ENCODE results near the gene FSCN2. TPM values are rescaled to one million over a fixed set of nuclear protein-coding genes. Genes with fewer than 3 reads are reported as not detected.

FSCN2 gene
- polyA plus RNA-seq, 1 of the 3 experiments (the other 2 are of a cell fraction) = 2.1 TPM

DNA sequence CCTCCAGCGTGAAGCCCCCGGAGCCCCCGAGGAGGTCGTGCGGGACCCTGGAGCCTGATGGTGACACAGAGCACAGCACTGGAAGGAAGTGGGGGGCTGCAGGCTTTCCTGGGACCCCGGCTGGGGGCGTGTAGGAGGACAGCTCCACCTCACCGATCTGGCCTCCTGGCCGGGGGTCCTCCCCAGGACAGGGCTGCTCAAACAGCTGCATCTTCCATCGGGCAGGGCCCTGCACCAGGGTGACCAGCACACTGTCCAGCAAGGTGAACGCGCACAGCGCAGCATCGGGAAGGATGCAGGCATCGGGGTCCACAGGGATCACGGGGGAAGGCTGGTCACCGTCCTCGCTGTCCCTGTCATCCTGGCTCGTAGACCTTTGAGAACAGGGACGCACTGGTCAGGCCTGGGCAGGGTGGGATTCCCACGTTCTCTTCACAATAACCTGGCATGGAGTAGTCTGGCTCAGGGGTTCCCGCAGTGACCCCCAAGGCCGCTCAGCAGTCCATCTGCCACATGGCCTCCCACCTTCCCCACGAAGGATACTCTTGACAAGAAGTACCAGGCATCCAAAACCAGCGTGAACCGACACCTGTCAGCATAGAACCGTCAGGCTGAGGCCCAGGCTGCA is 22.8 kb downstream of the FSCN2 start:
- Histone ChIP-seq H3K27ac (ENCODE audit: low read depth in 2 of 2, low read length in 1 of 2) (no peak overlapping the region; a peak in 1 of 4 replicates), H4K20me1 (ENCODE audit: insufficient read depth) (peaks cover 12% of the 10 kb centered on the region; the same call in 1 of the 2 replicates), H3K27me3 (ENCODE audit: insufficient read depth) (no peaks in the 10 kb centered on the region), H3K9ac (peak overlapping the region; percentile 82; the same call in 1 of the 2 replicates), H3K4me2 (peak overlapping the region; percentile 100), H3K79me2 (ENCODE audit: insufficient read depth) (peaks cover 47% of the 10 kb centered on the region), H3K4me1 (ENCODE audit: control insufficient read depth in 1 of 2, insufficient read depth in 2 of 2, low read depth in 1 of 2, low read length in 1 of 2) (peaks cover 15 to 26% of the 10 kb centered on the region in 2 experiments; a peak in 3 of 4 replicates), H3K36me3 (replicated peaks in 1 of 2; ENCODE audit: control insufficient read depth in 1 of 2, insufficient read depth in 2 of 2, low read length in 1 of 2) (peaks cover 23 to 39% of the 10 kb centered on the region in 2 experiments), H3K4me3 (ENCODE audit: low read depth in 2 of 2, low read length in 1 of 2) (peak overlapping the region; percentile 78 to 89), H2AFZ (ENCODE audit: low read depth) (no peak overlapping the region), H3K9me2 (no peaks in the 10 kb centered on the region), H3K9me3 (no peaks in the 10 kb centered on the region), H3F3A (replicated peaks; ENCODE audit: insufficient read depth) (peaks cover 33% of the 10 kb centered on the region)
- CTCF ChIA-PET = interaction anchor here (0.8 to 3.3 kb wide), 6 partner anchors 14 to 120 kb away, joined by 3 to 24 read pairs (median 8); no protein-coding TSS in a partner anchor
- no peak for TF ChIP-seq GATA2 (CRISPR knock-in tag; IDR thresholded peaks at IDR 0.05)
- no peak for TF ChIP-seq RCOR1 (IDR thresholded peaks at IDR 0.05; ENCODE audit: low read length)
- no peak for TF ChIP-seq JUND (IDR thresholded peaks at IDR 0.05)
- TF ChIP-seq ELF1 (IDR thresholded peaks at IDR 0.05) = no peak
- TF ChIP-seq IRF3 (IDR thresholded peaks at IDR 0.05; ENCODE audit: low read depth, low read length) = no peak
- no peak for TF ChIP-seq POLR2AphosphoS5 (IDR thresholded peaks at IDR 0.05; ENCODE audit: low read depth, low read length)
- TF ChIP-seq SMC3 (IDR thresholded peaks at IDR 0.05; ENCODE audit: low read depth, low read length) = no peak
- TF ChIP-seq CHD2 (IDR thresholded peaks at IDR 0.05; ENCODE audit: low read length, partially characterized antibody) = no peak
- no peak for TF ChIP-seq TCF12 (IDR thresholded peaks at IDR 0.05)
- TF ChIP-seq RFX5 (IDR thresholded peaks at IDR 0.05; ENCODE audit: low read length) = no peak
- TF ChIP-seq MEF2A (IDR thresholded peaks at IDR 0.05; ENCODE audit: borderline replicate concordance, low read depth) = no peak
- no peak for TF ChIP-seq REST (IDR thresholded peaks at IDR 0.05; ENCODE audit: low read depth, low read length)
- TF ChIP-seq FOXM1 (IDR thresholded peaks at IDR 0.05; ENCODE audit: low read depth) = no peak
- TF ChIP-seq RXRA (IDR thresholded peaks at IDR 0.05; ENCODE audit: borderline replicate concordance, low read depth) = no peak
- TF ChIP-seq MXI1 (IDR thresholded peaks at IDR 0.05; ENCODE audit: low read depth, low read length) = no peak
- no peak for DNase-seq
- POLR2A ChIA-PET = interaction anchor here (0.5 to 1.9 kb wide), 6 partner anchors 10 to 156 kb away, joined by 3 to 9 read pairs (median 3); partner anchors contain the start of gene BAHCC1
- WGBS (ENCODE audit: low lambda C conversion rate) = 81% methylated on average over 11 of the region's 27 CpGs

Measured in SK-N-SH (cell line).